ENCODE results near the gene HEXD.

DNA sequence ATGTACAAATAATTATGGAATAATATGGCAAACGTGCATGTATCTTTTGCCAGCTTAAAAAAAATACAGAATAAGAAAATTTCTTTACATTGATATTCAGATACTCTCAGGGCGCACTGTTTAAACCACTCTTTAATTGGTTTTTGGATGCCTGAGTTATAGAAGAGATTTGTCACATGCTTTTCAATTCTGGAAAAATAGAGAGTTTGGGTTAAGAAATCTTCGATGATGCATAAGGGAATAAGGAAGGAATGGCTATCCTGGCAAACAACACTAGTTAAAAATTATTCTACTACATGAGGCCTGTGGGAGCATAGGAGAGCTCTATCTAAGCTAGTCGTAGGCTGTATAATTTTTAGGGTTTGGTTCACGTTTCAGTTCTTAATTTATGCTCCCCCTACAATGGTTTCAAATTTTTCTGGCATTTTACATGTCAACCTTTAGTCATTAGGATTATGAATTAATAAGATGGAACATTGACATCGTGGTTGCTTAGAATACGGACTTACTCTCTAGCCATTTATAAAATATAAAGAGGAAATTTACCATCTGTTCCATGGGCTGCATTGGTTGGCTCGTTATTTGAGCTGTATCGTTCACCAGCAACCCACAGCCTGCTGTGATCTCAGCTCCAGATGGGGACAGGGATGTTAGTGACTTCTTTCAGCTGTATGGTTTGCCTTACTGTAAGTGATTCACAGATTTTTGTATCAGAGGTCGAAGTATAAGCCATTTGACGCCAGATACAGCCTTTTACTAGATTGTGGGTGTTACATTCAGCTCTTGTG, 56.3 kb downstream of the HEXD start:
- TF ChIP-seq OSR1 (CRISPR knock-in tag; IDR thresholded peaks at IDR 0.05) = no peak
- TF ChIP-seq, protein P1, sequence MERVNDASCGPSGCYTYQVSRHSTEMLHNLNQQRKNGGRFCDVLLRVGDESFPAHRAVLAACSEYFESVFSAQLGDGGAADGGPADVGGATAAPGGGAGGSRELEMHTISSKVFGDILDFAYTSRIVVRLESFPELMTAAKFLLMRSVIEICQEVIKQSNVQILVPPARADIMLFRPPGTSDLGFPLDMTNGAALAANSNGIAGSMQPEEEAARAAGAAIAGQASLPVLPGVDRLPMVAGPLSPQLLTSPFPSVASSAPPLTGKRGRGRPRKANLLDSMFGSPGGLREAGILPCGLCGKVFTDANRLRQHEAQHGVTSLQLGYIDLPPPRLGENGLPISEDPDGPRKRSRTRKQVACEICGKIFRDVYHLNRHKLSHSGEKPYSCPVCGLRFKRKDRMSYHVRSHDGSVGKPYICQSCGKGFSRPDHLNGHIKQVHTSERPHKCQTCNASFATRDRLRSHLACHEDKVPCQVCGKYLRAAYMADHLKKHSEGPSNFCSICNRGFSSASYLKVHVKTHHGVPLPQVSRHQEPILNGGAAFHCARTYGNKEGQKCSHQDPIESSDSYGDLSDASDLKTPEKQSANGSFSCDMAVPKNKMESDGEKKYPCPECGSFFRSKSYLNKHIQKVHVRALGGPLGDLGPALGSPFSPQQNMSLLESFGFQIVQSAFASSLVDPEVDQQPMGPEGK (CRISPR knock-in tag; IDR thresholded peaks at IDR 0.05; ENCODE audit: borderline replicate concordance) = no peak
- TF ChIP-seq, protein P2, sequence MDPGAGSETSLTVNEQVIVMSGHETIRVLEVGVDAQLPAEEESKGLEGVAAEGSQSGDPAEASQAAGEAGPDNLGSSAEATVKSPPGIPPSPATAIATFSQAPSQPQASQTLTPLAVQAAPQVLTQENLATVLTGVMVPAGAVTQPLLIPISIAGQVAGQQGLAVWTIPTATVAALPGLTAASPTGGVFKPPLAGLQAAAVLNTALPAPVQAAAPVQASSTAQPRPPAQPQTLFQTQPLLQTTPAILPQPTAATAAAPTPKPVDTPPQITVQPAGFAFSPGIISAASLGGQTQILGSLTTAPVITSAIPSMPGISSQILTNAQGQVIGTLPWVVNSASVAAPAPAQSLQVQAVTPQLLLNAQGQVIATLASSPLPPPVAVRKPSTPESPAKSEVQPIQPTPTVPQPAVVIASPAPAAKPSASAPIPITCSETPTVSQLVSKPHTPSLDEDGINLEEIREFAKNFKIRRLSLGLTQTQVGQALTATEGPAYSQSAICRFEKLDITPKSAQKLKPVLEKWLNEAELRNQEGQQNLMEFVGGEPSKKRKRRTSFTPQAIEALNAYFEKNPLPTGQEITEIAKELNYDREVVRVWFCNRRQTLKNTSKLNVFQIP (CRISPR knock-in tag; IDR thresholded peaks at IDR 0.05; ENCODE audit: borderline replicate concordance, low read depth) = no peak
- TF ChIP-seq ZNF565 (CRISPR knock-in tag; conservative IDR thresholded peaks at IDR 0.05; ENCODE audit: low read depth) = no peak
- no peak for TF ChIP-seq ZFP3 (CRISPR knock-in tag; IDR thresholded peaks at IDR 0.05)
- no peak for TF ChIP-seq ZC3H10 (CRISPR knock-in tag; IDR thresholded peaks at IDR 0.05)
- no peak for TF ChIP-seq ARNTL (CRISPR knock-in tag; IDR thresholded peaks at IDR 0.05; ENCODE audit: borderline replicate concordance, low read depth)
- TF ChIP-seq CSDC2 (CRISPR knock-in tag; IDR thresholded peaks at IDR 0.05) = no peak
- no peak for TF ChIP-seq ZNF8 (CRISPR knock-in tag; IDR thresholded peaks at IDR 0.05)
- TF ChIP-seq TOX (CRISPR knock-in tag; IDR thresholded peaks at IDR 0.05; ENCODE audit: borderline replicate concordance) = no peak
